ENCODE results near the gene NTNG1. TPM values are rescaled to one million over a fixed set of nuclear protein-coding genes. Genes with fewer than 3 reads are reported as not detected.

The NTNG1 gene
- total and polyA plus RNA-seq, 2 of the 4 experiments (the other 2 are of a cell fraction): 1.2 to 2.3 TPM

- no peak overlapping the region for H2AK9ac ChIP-seq (replicated peaks; ENCODE audit: low read depth, low read length, poor library complexity)
- no peaks in the 10 kb centered on the region for H3K4me1 ChIP-seq (ENCODE audit: control insufficient read depth, insufficient read depth, low read length)
- no peak overlapping the region for H3K23ac ChIP-seq (ENCODE audit: low read depth, low read length)
- BruUV-seq (replicated peaks): no TSS peak
- H3K4me3 ChIP-seq (ENCODE audit: insufficient read depth, low read depth, low read length): no peak overlapping the region
- no peaks in the 10 kb centered on the region for H3K9me3 ChIP-seq (ENCODE audit: control insufficient read depth, insufficient read depth, low read length)
- H3K4ac ChIP-seq (ENCODE audit: low read depth, low read length): no peak overlapping the region
- H3K9ac ChIP-seq (ENCODE audit: low read depth, low read length): no peak overlapping the region
- no peak overlapping the region for H3K27ac ChIP-seq (ENCODE audit: insufficient read depth, low read length)
- no peak overlapping the region for H2BK20ac ChIP-seq (ENCODE audit: low read depth, low read length)
- no peak overlapping the region for H4K8ac ChIP-seq (ENCODE audit: low read depth in 2 of 2, low read length in 2 of 2)
- no peak overlapping the region for H2AFZ ChIP-seq (replicated peaks; ENCODE audit: low read length, poor library complexity)
- ChIA-PET CTCF (no interaction called here), POLR2A (ENCODE audit: unreplicated experiment) (no interaction called here)
- no peaks in the 10 kb centered on the region for H4K20me1 ChIP-seq (ENCODE audit: insufficient read depth, low read length)
- no peak overlapping the region for H2BK120ac ChIP-seq (ENCODE audit: low read depth, low read length)
- no peak overlapping the region for H2BK15ac ChIP-seq (ENCODE audit: low read depth, low read length)
- in situ Hi-C loops (cut with MboI; ENCODE audit: low sequenced_read_pairs) (no loop called here), intact Hi-C loops (cut with micrococcal nuclease) (no loop called here), dilution Hi-C loops (cut with HindIII; ENCODE audit: low sequenced_read_pairs, unreplicated experiment) (no loop called here)
- H3K18ac ChIP-seq (ENCODE audit: low read depth, low read length): no peak overlapping the region
- no peak for TF ChIP-seq RAD21 (IDR thresholded peaks at IDR 0.05; ENCODE audit: low read length)
- TF ChIP-seq FOS (IDR thresholded peaks at IDR 0.05; ENCODE audit: low read depth, low read length): no peak
- TF ChIP-seq, protein P1, sequence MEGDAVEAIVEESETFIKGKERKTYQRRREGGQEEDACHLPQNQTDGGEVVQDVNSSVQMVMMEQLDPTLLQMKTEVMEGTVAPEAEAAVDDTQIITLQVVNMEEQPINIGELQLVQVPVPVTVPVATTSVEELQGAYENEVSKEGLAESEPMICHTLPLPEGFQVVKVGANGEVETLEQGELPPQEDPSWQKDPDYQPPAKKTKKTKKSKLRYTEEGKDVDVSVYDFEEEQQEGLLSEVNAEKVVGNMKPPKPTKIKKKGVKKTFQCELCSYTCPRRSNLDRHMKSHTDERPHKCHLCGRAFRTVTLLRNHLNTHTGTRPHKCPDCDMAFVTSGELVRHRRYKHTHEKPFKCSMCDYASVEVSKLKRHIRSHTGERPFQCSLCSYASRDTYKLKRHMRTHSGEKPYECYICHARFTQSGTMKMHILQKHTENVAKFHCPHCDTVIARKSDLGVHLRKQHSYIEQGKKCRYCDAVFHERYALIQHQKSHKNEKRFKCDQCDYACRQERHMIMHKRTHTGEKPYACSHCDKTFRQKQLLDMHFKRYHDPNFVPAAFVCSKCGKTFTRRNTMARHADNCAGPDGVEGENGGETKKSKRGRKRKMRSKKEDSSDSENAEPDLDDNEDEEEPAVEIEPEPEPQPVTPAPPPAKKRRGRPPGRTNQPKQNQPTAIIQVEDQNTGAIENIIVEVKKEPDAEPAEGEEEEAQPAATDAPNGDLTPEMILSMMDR (conservative IDR thresholded peaks at IDR 0.05; ENCODE audit: low read depth, low read length): no peak
- TF ChIP-seq MXI1 (IDR thresholded peaks at IDR 0.05; ENCODE audit: borderline replicate concordance, low read depth, low read length): no peak
- TF ChIP-seq BHLHE40 (IDR thresholded peaks at IDR 0.05; ENCODE audit: low read depth, low read length): no peak
- no peak for TF ChIP-seq POLR2A (IDR thresholded peaks at IDR 0.05; ENCODE audit: low read depth, low read length)
- TF ChIP-seq CEBPB (IDR thresholded peaks at IDR 0.05; ENCODE audit: low read depth, low read length): no peak
- no peak for TF ChIP-seq MAFK (IDR thresholded peaks at IDR 0.05; ENCODE audit: low read depth, low read length)
- TF ChIP-seq NFE2L2 (IDR thresholded peaks at IDR 0.05; ENCODE audit: low read depth, low read length): no peak
- TF ChIP-seq SMC3 (IDR thresholded peaks at IDR 0.05; ENCODE audit: low read depth, low read length): no peak
- no peak for TF ChIP-seq RCOR1 (IDR thresholded peaks at IDR 0.05; ENCODE audit: insufficient replicate concordance, low read length)
- TF ChIP-seq, protein P2, sequence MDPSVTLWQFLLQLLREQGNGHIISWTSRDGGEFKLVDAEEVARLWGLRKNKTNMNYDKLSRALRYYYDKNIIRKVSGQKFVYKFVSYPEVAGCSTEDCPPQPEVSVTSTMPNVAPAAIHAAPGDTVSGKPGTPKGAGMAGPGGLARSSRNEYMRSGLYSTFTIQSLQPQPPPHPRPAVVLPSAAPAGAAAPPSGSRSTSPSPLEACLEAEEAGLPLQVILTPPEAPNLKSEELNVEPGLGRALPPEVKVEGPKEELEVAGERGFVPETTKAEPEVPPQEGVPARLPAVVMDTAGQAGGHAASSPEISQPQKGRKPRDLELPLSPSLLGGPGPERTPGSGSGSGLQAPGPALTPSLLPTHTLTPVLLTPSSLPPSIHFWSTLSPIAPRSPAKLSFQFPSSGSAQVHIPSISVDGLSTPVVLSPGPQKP (IDR thresholded peaks at IDR 0.05; ENCODE audit: borderline replicate concordance, low read depth, low read length): no peak
- TF ChIP-seq USF2 (IDR thresholded peaks at IDR 0.05; ENCODE audit: low read depth, low read length): no peak
- TF ChIP-seq RFX5 (IDR thresholded peaks at IDR 0.05; ENCODE audit: low read depth, low read length): no peak
- no peak for TF ChIP-seq MAZ (IDR thresholded peaks at IDR 0.05; ENCODE audit: borderline replicate concordance, low read depth, low read length)
- no peak for TF ChIP-seq CHD1 (IDR thresholded peaks at IDR 0.05; ENCODE audit: low read depth, low read length)
- ATAC-seq (ENCODE audit: low read depth) (no peak), DNase-seq (no peak)
- no peak overlapping the region for H4K5ac ChIP-seq (ENCODE audit: low read depth, low read length)
- no peaks in the 10 kb centered on the region for H3K27me3 ChIP-seq (ENCODE audit: control insufficient read depth, insufficient read depth, low read length)
- no peak overlapping the region for H4K91ac ChIP-seq (ENCODE audit: insufficient read depth, low read depth, low read length)
- no peak overlapping the region for H2BK5ac ChIP-seq (ENCODE audit: low read depth, low read length, poor library complexity, severe bottlenecking)
- H3K56ac ChIP-seq (ENCODE audit: extremely low read depth, insufficient read depth, low read length): no peak overlapping the region
- H3K36me3 ChIP-seq (ENCODE audit: control insufficient read depth, insufficient read depth, low read length): no peaks in the 10 kb centered on the region
- H2AK5ac ChIP-seq (ENCODE audit: low read depth, low read length): no peak overlapping the region
- no peaks in the 10 kb centered on the region for H3K9me1 ChIP-seq (ENCODE audit: insufficient read depth, low read length)
- no CpG with 5 or more reads among the region's 3 CpGs for WGBS, 2 experiments (ENCODE audit: extremely low coverage in 2 of 2, insufficient read length in 1 of 2)
- H3K14ac ChIP-seq (replicated peaks; ENCODE audit: low read depth, low read length): no peak overlapping the region
- no peak overlapping the region for H3K4me2 ChIP-seq (ENCODE audit: low read depth, low read length)
- H3K79me1 ChIP-seq (ENCODE audit: low read depth in 1 of 2, low read length in 2 of 2): no peaks in the 10 kb centered on the region
Measured at GRCh38 chr1:107105914-107106313, 34.9 kb upstream of the NTNG1 start.

All from IMR-90 (cell line).